Right kidney (tissue), 1 donor: ENCODE measurements around the gene SLC35G6.
"Not testable (repeated sequence)": the region's sequence is repeated elsewhere in the genome, so short reads cannot be mapped to it uniquely, and the experiment has no call there.

Source experiments
- DNase-seq: peaks from one replicate; pipeline ENCODE4 v3.0.0-alpha.2; 2016

SLC35G6 gene

GRCh38 chr17:7460850-7461660, 20.2 kb upstream of the SLC35G6 start:
- no peak for DNase-seq

GRCh38 chr17:7462474-7463371, 18.5 kb upstream of the SLC35G6 start:
- DNase-seq: no peak

- DNase-seq: no peak
Observed at GRCh38 chr17:7463372-7463846, 17.8 kb upstream of the SLC35G6 start.

GRCh38 chr17:7464081-7464480, 17.2 kb upstream of the SLC35G6 start:
- DNase-seq: no peak

- peak; percentile 50 for DNase-seq
Observed at GRCh38 chr17:7465597-7466275, 15.5 kb upstream of the SLC35G6 start.

GRCh38 chr17:7466318-7466638, 15.0 kb upstream of the SLC35G6 start:
- no peak for DNase-seq

- DNase-seq: no peak
Observed at GRCh38 chr17:7466639-7467341, 14.5 kb upstream of the SLC35G6 start.

- no peak for DNase-seq
Observed at GRCh38 chr17:7467498-7467897, 13.7 kb upstream of the SLC35G6 start.

- no peak for DNase-seq
Observed at GRCh38 chr17:7468290-7468689, 13.0 kb upstream of the SLC35G6 start.

- peak; percentile 54 for DNase-seq
Observed at GRCh38 chr17:7468804-7469389, 12.3 kb upstream of the SLC35G6 start.

- DNase-seq: not testable (repeated sequence)
Observed at GRCh38 chr17:7469843-7470242, 11.4 kb upstream of the SLC35G6 start.

- not testable (repeated sequence) for DNase-seq
Observed at GRCh38 chr17:7470457-7470973, 10.7 kb upstream of the SLC35G6 start.

GRCh38 chr17:7471729-7472128, 9.5 kb upstream of the SLC35G6 start:
- DNase-seq: no peak

GRCh38 chr17:7474767-7475166, 6.5 kb upstream of the SLC35G6 start:
- not testable (repeated sequence) for DNase-seq

- DNase-seq: no peak
Observed at GRCh38 chr17:7475764-7476422, 5.4 kb upstream of the SLC35G6 start.

- no peak for DNase-seq
Observed at GRCh38 chr17:7476494-7476893, 4.8 kb upstream of the SLC35G6 start.

GRCh38 chr17:7476951-7477350, 4.3 kb upstream of the SLC35G6 start:
- DNase-seq: no peak

GRCh38 chr17:7477392-7478275, 3.6 kb upstream of the SLC35G6 start:
- DNase-seq: peak; percentile 70

- DNase-seq: peak; percentile 79
Observed at GRCh38 chr17:7478276-7479212, 2.7 kb upstream of the SLC35G6 start.
